ENCODE data around the gene ITPKC.
"Not testable (repeated sequence)": the region's sequence is repeated elsewhere in the genome, so short reads cannot be mapped to it uniquely, and the experiment has no call there.

Gene ITPKC

GRCh38 chr19:40717880-40718773 is 1.2 kb downstream of the ITPKC start:
- no peak for DNase-seq

GRCh38 chr19:40718774-40719391 is 2.0 kb downstream of the ITPKC start:
- no peak for DNase-seq

GRCh38 chr19:40719414-40719894 is 2.5 kb downstream of the ITPKC start:
- no peak for DNase-seq

- DNase-seq = no peak
Measured at GRCh38 chr19:40721140-40721486, 4.2 kb downstream of the ITPKC start.

GRCh38 chr19:40721936-40722661 is 5.2 kb downstream of the ITPKC start:
- DNase-seq = no peak

- DNase-seq = no peak
Measured at GRCh38 chr19:40723661-40724254, 6.8 kb downstream of the ITPKC start.

- DNase-seq = no peak
Measured at GRCh38 chr19:40724315-40724714, 7.4 kb downstream of the ITPKC start.

- no peak for DNase-seq
Measured at GRCh38 chr19:40724855-40725254, 7.9 kb downstream of the ITPKC start.

GRCh38 chr19:40726279-40726678 is 9.4 kb downstream of the ITPKC start:
- no peak for DNase-seq

- not testable (repeated sequence) for DNase-seq
Measured at GRCh38 chr19:40730065-40730464, 13.2 kb downstream of the ITPKC start.

GRCh38 chr19:40732304-40732703 is 15.4 kb downstream of the ITPKC start:
- DNase-seq = not testable (repeated sequence)

GRCh38 chr19:40733149-40733548 is 16.2 kb downstream of the ITPKC start:
- DNase-seq = no peak

GRCh38 chr19:40735013-40735771 is 18.3 kb downstream of the ITPKC start:
- no peak for DNase-seq

GRCh38 chr19:40736661-40737060 is 19.7 kb downstream of the ITPKC start:
- DNase-seq = no peak

- DNase-seq = no peak
Measured at GRCh38 chr19:40737102-40737644, 20.3 kb downstream of the ITPKC start.

- no peak for DNase-seq
Measured at GRCh38 chr19:40739030-40739839, 22.3 kb downstream of the ITPKC start.

- DNase-seq = no peak
Measured at GRCh38 chr19:40739871-40740703, 23.2 kb downstream of the ITPKC start.

GRCh38 chr19:40740747-40741146 is 23.8 kb downstream of the ITPKC start:
- DNase-seq = no peak

GRCh38 chr19:40741527-40742390 is 24.8 kb downstream of the ITPKC start:
- no peak for DNase-seq

All from CD4-positive, alpha-beta T cell treated with Interleukin-1 beta for 1 hour (primary cell).